Left cardiac atrium (tissue), 4 donors: Measurements from ENCODE around the gene POLDIP3. TPM values are rescaled to one million over a fixed set of nuclear protein-coding genes. Genes with fewer than 3 reads are reported as not detected.
"Not testable (repeated sequence)": the region's sequence is repeated elsewhere in the genome, so short reads cannot be mapped to it uniquely, and the experiment has no call there.

Experiments used
- ATAC-seq, 2 donors: fragments of 200-7000 bp; cut with Tn5 transposase; one replicate each; pipeline ENCODE4 v1.9.1; 2020; ENCODE audit warnings: mild to moderate bottlenecking in 2 of 2, moderate library complexity in 2 of 2
- DNase-seq: peaks from one replicate; pipeline ENCODE4 v3.0.0-alpha.2; 2020
- intact Hi-C, 2 donors: fragments of 100-400 bp; cut with DNase I; formaldehyde crosslinking; loops; one replicate each; pipeline versions ENCODE4 v1.14.1 to v1.15.1; 2022 to 2023
- total RNA-seq, 2 donors: library from RNA; stranded (reverse); fragmentation: NEBNext Ultra II Directional; extraction: Animal tissue kit (Norgen Biotek cat#: 25700); gene quantifications; one replicate each; pipeline ENCODE4 v1.2.1, GENCODE V29; 2021
- donor health status: DM: no; HTN: yes; CAD: no.
- donor health status: DM: no; HTN: yes; CAD: no; lungs with severe emphysema.
- donor health status: DM: yes; HTN: yes; CAD: no.
- donor health status: Dilated cardiomyopathy.

Gene POLDIP3
- total RNA-seq, 2 donors from 2014 or later = 32.5 to 34.7 TPM

DNA sequence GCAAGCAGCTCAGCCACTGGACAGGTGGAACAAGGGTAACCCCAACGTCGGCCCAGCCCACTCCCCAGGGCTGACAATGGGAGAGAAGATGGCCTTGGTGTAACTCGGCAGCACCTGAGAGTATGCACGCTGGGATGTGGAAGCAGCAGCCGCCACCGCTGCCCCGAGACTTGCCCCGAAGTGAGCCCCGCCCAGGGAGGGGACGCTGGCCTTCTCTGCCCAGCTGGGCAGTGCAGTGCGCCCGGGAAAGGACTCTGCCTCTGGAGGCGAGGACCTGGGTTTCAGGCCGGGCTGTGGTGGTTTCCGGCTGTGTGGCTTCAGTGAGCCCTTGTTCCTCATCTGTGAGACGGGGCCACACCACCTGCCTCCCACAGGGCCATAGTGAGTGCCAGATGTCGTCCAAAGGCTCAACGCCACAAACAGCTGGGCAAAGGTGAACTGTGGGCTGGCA is 8.6 kb upstream of the POLDIP3 start:
- DNase-seq = peak; percentile 32
- intact Hi-C loops = no loop called here
- ATAC-seq = no peak

DNA sequence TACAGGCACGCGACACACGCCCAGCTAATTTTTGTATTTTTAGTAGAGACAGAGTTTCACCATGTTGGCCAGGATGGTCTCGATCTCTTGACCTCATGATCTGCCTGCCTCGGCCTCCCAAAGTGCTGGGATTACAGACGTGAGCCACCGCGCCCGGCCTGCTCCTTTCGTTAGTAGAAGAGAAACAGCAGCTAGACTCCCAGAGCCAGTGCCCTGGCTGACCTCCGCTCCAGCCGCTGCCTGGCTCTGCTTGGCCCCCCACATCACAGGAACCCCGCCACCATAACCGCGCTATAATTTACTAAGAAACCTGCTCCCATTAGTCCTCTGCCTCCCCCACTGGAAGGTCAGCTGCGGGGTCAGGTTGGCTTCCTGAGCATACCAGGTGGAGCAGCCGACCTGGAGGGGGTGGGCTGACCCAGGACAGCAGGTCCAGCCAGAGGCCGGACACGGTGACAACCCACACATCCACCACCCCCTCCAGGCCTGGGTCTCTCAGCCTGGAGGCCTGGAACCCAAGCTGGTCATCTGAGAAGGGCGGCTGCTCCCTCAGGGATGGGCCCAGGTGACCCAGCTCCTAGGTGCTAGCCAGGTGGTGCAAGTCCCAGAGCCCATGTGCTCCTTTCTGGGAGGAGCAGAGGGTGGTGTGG is 7.5 kb upstream of the POLDIP3 start:
- ATAC-seq (no peak), DNase-seq (peak; percentile 16)
- intact Hi-C loops = no loop called here

- ATAC-seq (peak; percentile 62 to 75), DNase-seq (peak; percentile 79)
- intact Hi-C loops = no loop called here
Observed at GRCh38 chr22:42621505-42622002, 6.9 kb upstream of the POLDIP3 start.

DNA sequence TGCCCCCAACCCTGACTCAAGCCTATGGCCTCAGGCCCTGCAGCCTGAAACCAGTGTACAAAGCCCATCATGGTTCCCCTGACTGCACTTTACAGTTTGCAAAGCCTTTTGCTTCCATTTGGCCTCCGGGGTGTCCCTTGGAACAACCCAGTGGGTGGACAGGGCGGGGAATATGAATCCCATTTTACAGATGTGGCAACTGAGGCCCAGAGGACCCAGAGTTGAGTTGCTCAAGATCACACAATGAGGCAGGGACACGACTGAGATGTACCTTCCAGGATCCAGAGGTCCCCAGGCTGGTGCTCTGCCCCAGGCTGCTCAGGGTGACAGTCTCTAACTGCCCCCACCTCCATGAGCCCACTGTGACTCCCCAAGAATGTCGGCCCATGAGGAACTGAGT is 5.4 kb upstream of the POLDIP3 start:
- intact Hi-C loops = no loop called here

GRCh38 chr22:42619261-42620063 is 4.8 kb upstream of the POLDIP3 start:
- ATAC-seq = no peak
- DNase-seq = no peak
- intact Hi-C loops = no loop called here

More for the DNA sequence above, 5.4 kb upstream of the POLDIP3 start:
- DNase-seq (no peak), ATAC-seq (no peak)

DNA sequence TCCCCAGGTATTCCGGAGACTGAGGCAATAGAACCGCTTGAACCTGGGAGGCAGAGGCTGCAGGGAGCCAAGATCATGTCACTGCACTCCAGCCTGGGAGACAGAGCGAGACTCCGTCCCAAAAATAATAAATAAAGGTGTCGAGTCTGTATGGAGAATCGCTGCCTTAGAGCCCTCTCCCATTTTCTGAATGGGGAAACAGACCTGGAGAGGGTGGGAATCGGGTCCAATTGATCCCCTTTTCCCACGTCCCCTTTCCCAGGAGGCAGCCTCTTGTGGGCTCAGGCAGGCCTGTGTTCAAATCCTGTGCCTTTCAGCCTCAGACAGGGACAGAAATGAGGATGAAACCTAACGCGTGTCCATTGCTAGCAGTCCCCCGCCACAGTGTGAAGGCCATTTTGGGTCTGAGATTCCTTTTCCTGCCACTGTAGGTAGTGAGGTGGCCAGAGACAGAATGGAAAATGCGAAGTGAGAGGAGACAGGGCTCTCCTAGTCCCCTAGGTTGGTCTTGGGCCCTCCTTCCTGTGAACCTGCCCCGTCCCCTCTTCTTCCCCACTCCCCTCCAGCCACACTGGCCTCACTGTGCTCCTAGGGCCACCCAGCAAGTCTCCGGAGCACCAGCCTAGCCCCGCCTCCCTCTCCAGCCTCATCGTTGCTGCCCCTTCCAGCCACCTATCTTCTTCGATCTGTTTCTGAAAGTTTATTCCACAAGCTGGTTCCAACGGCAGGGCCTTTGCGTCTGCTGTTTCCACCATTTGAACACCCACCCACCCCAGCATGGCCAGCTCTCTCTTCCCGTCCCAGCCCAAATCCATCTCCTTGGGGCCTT is 2.7 kb upstream of the POLDIP3 start:
- ATAC-seq (no peak), DNase-seq (no peak)
- intact Hi-C loops = no loop called here

DNA sequence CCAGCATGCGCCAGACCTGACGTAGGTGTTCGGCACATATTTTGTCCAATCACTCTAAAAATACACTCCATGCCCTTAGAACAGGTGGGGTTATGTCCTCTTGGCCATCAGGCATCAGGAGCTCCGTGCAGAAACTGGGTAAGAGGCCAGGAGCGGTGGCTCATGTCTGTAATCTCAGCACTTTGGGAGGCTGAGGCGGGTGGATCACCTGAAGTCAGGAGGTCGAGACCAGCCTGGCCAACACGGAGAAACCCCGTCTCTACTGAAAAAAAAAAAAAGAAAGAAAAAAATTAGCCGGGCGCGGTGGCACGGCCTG is 1.1 kb upstream of the POLDIP3 start:
- intact Hi-C loops, DNase-seq: not testable (repeated sequence)
- ATAC-seq = peak in 1 of 2 donors; percentile 1

DNA sequence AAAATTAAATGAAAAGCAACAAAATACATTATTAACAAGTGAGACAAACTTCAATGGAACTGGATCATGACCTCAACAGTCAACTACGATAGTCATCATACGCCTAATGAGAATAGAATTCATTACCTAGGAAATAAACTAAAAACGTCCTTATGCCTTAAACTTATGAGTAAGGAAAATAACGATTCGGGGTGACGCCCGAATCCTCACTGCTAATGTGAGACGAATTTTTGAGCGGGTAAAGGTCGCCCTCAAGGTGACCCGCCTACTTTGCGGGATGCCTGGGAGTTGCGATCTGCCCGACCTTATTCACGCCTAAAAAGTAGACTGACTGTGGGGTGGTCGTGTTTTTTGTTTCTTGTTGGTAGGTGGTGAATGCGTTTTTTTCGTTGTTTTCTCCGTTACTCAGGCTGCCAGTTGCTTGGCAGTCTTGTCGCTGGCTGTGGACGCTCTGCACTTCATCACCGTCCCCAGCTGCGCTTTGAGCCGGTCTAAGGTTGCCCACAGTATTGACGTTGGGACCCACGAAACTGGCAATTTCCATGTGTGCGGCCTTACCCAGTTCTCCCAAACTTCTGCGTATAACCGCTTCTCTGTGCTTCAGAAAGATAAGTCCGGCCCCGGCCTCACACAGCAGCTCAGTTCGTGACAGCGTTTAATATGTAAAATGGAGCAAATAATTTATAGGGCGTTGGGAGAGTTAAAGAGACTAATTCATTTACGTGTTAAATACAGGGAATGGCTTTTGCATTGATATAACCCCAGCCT is 593 bp upstream of the POLDIP3 start:
- ATAC-seq (peak; percentile 70 to 73), DNase-seq (peak; percentile 91)
- intact Hi-C loops = no loop called here

GRCh38 chr22:42613872-42614301 is 796 bp downstream of the POLDIP3 start:
- no peak for ATAC-seq
- intact Hi-C loops = no loop called here
- DNase-seq = no peak

- no peak for DNase-seq
- intact Hi-C loops = no loop called here
- ATAC-seq = no peak
Observed at GRCh38 chr22:42612336-42612735, 2.3 kb downstream of the POLDIP3 start.

DNA sequence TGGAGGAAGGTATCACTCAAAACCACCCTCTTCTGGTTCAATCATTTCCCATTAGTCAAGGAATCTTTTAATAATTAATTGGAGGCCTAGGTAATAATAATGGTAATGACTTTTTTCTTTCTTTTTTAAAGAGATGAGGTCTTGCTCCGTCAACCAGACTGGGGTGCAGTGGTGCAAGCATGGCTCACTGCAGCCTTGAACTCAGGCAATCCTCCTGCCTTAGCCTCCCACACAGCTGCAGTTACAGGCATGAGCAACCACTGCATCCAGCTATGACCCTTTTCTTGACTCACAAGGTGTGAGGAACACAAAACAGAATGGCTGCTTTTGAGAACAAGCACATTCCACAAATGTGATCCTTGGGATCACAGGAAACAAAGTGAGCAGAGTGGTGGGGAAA is 3.6 kb downstream of the POLDIP3 start:
- ATAC-seq (no peak), DNase-seq (no peak)
- intact Hi-C loops = no loop called here

DNA sequence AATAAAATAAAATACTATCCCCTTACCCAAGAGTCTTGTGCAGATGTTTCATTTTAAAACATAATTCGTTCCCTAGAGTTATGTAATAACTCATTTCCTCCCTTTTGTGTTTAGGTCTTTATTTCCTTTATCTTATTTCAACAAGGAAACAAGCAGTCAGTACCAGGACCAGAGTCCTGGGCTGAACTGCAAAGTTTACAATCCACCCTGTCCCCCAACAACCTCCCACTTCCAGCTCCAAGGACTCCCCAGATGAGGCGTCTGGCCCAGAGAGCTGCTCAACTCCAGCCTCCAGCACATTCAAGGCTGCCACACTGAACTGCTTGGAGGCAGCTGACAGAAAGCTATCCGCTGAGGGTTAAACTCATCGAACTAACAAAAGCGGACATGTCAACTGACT is 4.5 kb downstream of the POLDIP3 start:
- intact Hi-C loops = no loop called here
- no peak for DNase-seq
- ATAC-seq = no peak

- peak; percentile 21 to 68 for ATAC-seq
- intact Hi-C loops = no loop called here
Observed at GRCh38 chr22:42608823-42609361, 5.8 kb downstream of the POLDIP3 start.

GRCh38 chr22:42608136-42608822 is 6.4 kb downstream of the POLDIP3 start:
- intact Hi-C loops = no loop called here
- DNase-seq (no peak), ATAC-seq (no peak)

More at GRCh38 chr22:42608823-42609361, 5.8 kb downstream of the POLDIP3 start:
- no peak for DNase-seq

DNA sequence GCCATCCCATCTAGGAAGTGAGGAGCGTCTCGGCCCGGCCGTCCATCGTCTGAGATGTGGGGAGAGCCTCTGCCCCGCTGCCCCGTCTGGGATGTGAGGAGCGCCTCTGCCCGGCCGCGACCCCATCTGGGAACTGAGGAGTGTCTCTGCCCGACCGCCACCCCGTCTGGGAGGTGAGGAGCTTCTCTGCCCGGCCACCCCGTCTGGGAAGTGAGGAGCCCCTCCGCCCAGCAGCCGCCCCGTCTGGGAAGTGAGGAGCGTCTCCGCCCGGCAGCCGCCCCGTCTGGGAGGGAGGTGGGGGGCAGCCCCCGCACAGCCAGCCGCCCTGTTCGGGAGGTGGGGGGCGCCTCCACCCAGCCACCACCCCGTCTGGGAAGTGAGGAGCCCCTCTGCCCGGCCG is 7.0 kb downstream of the POLDIP3 start:
- intact Hi-C loops, ATAC-seq, DNase-seq: not testable (repeated sequence)

DNA sequence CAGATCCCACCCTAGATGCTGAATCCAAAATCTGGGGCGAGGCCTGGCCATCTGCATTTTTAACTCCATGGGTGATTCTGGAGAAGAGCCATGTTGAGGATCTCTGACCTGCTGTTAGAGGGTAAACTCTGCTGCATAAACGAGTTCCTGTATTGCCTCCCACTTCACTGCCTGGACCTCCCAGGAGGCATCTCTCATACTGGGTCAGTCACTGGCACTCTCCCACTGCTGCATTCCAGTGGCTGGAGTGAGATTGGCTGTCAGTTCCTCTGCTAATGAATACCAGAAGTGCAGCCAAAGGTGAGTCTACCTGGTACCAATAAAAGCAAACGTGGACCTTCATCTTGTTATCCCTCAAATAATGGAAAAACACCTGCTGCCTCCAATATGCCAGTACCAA is 10.3 kb downstream of the POLDIP3 start:
- intact Hi-C loops = no loop called here
- ATAC-seq = peak; percentile 32 to 63

GRCh38 chr22:42603427-42603826 is 11.3 kb downstream of the POLDIP3 start:
- no peak for DNase-seq
- intact Hi-C loops = no loop called here
- ATAC-seq = no peak

More for the DNA sequence above, 10.3 kb downstream of the POLDIP3 start:
- no peak for DNase-seq

GRCh38 chr22:42602470-42602869 is 12.2 kb downstream of the POLDIP3 start:
- intact Hi-C loops = no loop called here

More at GRCh38 chr22:42602470-42602869, 12.2 kb downstream of the POLDIP3 start:
- DNase-seq (no peak), ATAC-seq (no peak)
